ENCODE results near the gene MZT2B.
A peak's percentile ranks its signal among the peaks of the same experiment; 100 is the strongest.
"Not testable (repeated sequence)": the region's sequence is repeated elsewhere in the genome, so short reads cannot be mapped to it uniquely, and the experiment has no call there.

MZT2B gene, protein sequence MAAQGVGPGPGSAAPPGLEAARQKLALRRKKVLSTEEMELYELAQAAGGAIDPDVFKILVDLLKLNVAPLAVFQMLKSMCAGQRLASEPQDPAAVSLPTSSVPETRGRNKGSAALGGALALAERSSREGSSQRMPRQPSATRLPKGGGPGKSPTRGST

DNA sequence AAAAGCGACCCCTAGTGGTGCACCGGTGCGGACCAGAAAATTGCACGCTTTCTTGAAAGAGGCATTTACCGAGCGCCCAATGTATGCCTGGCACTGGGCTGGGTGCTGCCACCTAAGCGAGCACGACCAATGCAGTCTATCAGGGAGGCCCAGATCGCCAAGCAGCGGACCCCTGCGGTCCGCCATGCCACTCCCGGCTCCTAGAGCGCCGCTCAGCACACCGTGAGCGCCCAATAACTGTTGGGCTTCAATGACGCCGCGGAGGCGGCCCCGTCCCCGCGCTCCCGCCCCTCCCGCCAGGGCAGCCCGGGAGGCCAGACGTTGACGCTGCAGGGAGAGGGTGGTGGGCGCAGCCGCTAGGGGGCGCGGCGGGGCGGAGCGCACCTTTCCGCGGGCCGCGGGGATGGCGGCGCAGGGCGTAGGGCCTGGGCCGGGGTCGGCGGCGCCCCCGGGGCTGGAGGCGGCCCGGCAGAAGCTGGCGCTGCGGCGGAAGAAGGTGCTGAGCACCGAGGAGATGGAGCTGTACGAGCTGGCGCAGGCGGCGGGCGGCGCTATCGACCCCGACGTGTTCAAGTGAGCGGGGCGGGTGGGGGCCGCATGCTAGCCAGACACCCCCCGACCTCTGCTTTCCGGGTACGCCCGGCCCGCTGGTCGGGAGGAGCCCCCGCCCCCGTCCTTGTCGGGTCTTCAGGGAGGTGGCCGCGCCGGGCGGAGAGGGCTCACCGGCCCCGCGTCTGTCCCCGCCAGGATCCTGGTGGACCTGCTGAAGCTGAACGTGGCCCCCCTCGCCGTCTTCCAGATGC lies at the start of gene MZT2B:
Gene MZT2B (plus strand): TSS at position 383 of the 803 bp plus-strand sequence. CDS start 21 bp downstream, at position 404.
- DNase-seq (ENCODE audit: low read depth in 2 of 2, low spot score in 1 of 2), result peak; percentile 66 to 77

DNA sequence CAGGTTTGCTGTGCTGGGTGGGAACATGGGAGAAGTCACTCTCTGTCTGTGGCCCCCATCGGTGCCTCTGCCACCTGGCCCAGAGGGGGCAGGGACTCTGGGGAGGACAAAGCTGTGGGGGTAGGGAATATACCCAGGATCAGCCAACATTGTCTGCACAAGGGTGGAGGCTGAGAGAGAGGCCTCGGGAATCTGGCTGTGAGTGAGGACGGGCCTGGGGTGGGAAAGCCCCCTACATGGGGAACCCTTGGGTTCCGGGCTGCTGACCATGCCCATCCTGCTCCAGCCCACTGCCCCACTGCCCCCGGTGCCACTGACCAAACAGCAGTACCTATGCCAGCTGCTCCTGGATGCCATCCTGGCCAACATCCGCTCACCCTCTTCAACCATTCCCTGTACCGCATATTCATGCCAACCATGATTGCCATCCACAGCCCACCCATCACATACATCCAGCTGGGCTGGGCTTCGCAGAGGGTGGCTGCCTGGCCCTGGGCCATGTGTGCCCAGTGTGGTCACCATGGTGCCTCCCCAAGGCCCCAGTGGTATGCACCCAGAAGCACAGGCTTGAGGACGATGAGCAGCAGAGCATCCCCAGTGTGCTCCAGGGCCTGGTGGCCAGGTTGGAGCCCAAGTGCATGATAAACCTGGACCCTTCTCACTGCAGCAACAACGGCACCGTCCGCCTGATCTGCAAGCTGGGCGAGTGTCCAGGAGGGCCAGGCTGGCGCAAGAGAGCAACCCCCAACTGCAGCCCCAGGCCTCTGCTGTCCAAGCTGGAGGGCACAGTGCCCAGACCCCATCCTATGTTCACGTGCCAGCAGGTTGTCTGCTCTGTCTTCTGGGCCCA lies 46.1 kb upstream of the MZT2B start:
- no peak for DNase-seq (ENCODE audit: low read depth in 2 of 2, low spot score in 1 of 2)

DNA sequence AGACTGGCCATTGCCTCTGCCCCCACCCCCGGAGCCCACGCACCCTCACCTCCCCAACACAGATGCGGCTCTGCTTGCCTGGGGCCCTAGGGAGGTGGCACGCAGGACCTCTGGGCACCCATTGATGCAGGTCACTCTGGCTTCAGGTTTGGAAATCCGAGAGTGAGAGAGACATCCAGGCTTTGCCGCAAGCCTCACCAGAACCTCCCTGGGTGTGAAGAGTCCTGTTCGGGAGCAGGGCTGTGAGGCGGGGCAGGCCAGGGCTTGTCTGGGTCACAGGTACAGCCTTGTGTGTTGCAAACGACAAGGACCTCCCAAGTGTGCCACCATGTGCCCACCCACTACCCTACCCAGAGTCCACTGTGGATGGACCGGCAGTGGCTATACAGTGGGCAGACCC lies 45.5 kb upstream of the MZT2B start:
- not testable (repeated sequence) for DNase-seq (ENCODE audit: low read depth in 2 of 2, low spot score in 1 of 2)

DNA sequence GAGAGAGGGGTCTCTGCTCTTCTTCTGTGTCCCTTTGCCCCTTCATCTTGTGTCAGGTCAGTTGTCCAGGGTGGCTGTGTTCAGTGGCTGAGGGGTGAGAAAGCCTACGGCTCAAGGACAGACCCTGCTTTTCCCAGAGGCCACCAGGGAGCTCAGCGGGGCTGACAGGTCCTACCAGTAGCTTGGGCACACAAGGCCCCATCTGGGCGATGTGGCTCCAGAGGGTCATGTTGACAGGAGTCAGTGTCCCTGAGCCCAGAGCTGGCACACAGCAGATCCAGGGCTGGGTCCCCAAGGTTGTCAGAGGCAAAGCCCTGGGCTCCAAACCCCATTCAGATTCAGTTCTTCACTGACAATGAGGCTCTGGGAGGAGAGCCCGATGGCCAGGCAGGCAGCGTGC lies 44.9 kb upstream of the MZT2B start:
- not testable (repeated sequence) for DNase-seq (ENCODE audit: low read depth in 2 of 2, low spot score in 1 of 2)

DNA sequence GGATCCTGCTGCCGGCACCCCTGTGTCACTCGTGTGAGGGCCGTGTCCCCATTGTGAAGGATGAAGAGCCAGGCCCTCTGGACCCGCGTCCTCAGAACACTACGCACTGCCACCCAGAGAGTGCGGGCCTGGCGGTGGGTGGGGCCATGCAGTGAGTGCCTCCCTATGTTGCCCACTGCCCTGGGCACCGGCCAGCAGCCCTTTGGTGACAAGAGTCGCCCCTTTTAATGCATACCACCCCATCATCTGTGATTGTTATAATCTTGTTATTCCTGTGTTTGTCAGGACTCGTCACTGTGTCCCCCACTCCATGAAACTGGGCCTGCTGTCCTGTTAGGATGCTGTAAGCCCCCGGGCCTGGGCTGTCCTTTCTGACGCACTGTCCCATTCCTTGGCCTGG lies 43.7 kb upstream of the MZT2B start:
- DNase-seq (ENCODE audit: low read depth in 2 of 2, low spot score in 1 of 2), result not testable (repeated sequence)

DNA sequence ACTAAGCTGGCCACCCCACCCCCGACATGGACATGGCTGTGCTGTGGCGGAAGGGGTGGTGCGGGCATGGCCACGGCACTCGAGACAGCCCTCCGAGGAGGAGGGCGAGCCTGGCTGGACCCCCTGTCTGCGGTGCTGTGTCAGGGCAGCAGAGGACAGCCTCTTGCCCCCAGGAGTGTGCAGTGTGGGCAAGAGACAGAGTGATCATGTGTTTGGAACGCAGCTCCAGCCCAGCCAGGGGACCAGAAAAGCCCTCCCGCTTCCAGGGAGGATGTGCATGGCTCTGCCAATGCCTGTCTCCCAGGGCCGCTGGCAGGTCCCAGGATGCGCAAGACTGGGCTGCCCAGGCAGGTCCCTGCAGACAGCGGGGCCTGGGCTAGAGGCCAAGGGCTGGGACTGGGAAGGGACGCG lies 43.2 kb upstream of the MZT2B start:
- not testable (repeated sequence) for DNase-seq (ENCODE audit: low read depth in 2 of 2, low spot score in 1 of 2)

DNA sequence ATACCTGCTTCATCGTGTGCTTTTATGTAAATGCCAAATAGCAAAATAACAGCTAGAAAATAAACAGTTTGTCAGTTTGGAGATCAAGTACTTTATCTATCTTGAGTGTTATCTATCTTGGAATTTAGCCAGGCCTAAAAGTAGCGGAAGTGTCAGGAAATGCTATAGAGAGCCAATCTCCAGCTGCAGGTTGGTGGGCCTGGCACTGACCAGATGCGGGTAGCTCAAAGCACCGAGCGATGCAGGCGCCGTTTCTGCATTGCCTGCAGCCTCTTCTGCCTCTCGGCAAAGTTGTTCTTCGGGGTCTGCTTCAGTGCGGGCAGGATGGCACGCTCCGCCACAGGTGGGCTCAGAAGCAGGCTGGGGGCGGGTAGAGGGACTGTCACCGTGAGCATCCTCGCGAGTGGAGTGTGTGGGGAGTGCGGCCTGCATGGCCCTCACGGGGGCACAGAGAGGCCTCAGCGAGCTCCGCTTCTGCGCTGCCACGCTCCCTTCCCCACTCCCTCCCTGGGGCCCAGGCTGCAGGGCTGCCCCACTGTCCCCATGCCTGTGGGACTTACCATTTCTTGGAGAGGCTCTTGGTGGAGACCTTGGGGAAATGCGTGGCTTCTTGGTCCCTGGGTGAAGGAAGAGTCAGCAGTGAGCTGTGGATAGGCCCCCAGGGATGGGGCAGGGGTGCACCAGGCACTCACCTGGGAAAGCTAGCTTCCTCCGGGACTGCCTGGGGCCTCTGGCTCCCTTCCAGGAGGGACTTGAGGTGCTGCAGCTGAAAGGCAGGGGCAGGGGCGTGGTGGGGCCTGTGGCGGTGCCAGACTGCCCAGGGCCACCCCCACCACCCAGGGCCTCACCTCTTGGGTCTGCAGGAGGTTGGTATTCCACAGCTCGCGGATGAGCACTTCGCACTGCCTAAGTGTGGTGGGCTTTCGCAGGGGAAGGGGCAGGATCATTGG lies 42.5 kb upstream of the MZT2B start:
- not testable (repeated sequence) for DNase-seq (ENCODE audit: low read depth in 2 of 2, low spot score in 1 of 2)

DNA sequence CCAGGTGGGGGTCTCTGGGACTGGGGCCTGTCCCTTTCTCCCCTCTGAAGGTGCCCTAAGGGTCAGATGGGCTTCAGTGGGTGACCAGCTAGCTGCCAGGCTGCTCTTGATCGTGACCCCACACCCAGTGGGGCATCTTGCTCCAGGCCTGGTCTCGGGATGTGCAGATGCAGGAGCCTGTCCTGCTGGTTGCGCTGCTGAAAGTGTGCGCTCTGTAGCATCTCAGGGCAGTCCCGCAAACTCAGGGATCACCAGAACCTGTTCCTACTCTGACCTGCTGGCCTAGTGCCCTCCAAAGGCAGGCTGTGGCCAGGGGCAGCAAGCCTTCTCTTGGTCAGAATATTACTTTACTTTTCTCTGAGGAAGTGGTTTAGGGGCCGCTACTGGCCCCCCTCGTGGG lies 41.5 kb upstream of the MZT2B start:
- not testable (repeated sequence) for DNase-seq (ENCODE audit: low read depth in 2 of 2, low spot score in 1 of 2)

DNA sequence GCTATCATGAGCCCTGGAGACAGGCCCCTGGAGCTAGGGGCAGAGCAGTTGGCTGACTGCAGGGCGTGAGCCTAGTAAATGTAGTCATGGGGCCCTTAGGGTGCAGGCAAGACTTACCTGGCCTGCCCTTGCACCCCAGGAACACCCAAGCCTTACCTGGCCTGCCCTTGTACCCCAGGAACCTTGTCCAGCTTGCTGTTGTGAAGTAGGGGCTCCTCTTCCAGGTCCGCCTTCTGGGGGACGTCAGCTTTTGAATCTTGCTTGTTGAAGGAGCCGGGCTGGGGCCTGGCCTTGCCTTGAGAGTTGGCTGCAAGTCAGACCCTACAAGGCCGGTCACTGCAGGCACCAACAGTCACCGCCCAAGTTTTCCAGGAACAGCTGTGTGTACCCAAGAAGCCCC lies 41.1 kb upstream of the MZT2B start:
- not testable (repeated sequence) for DNase-seq (ENCODE audit: low read depth in 2 of 2, low spot score in 1 of 2)

DNA sequence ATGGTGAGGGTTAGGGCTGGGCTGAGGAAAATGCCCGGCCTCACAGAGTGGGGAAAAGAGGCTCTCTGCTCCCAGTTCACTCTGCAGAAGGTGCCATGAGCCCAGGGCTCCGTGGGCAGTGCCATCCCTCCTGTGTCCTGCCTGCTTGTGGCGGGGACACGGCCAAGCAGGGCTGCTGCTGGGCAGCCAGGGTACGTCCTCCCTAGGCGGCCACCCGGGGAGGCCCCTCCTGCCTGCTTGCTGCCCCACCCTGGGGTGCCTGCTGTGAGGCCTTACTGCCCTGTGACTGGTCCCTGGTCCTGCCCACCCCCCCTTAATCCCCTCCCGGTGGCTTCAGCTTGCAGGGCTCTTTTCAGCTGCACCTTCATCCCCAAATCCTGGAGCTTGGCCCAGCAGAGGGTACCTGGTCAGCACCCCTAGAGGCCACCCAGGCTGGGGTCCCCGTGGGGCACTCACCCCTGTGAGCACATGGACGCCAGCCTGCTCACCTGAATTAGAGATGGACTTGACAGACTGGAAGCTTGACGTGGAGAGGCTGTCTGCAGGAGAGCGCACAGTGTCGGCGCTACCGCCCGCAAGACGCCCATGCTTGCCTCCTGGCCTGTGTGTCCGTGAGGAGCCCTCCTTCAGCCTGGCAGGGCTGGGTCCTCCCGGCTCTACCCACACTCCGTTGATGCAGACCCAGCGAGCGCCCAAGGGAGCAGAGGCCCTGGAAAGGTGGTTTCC lies 40.3 kb upstream of the MZT2B start:
- DNase-seq (ENCODE audit: low read depth in 2 of 2, low spot score in 1 of 2), result not testable (repeated sequence)

DNA sequence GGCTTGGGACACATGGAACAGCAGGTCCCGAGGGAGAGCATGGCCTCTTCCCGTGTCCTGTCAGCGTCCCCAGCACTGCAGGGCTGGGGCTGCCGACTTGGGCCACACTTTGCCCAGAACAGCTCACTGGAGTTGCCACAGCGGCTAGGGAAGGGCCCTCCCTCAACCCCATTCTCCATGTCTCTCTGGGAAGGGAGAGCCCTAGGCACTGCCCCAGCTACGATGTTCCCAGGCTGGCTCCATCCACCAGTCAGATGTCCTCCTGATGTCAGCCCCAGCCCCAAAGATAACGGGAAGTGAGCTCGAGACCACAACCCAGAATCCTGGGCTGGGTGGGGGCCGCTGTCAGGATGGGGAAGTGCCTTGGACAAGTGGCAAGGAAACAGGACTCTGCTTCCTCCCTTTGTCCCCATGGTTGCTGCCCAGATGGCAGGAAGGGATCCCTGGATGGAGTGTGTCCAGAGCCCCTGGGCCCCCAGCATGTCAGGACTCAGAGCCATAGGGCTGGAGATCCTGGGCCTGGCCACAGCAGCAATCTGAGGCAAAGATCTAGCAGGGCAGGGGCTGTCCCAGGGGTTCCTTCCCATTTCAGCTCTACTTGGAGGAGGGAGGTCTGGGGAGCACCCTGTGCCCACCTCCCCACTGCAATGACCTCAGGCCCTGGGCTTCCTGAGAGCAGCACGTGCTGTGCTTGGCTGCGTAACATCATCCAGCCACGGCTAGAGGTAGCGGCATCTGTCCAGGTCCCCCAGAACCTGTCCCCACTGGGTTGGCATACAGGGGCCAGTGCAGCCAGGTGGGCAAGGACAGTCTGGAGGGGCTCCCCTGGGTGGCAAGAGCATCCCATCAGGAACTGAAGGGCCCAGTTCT lies 39.4 kb upstream of the MZT2B start:
- DNase-seq (ENCODE audit: low read depth in 2 of 2, low spot score in 1 of 2), result not testable (repeated sequence)

DNA sequence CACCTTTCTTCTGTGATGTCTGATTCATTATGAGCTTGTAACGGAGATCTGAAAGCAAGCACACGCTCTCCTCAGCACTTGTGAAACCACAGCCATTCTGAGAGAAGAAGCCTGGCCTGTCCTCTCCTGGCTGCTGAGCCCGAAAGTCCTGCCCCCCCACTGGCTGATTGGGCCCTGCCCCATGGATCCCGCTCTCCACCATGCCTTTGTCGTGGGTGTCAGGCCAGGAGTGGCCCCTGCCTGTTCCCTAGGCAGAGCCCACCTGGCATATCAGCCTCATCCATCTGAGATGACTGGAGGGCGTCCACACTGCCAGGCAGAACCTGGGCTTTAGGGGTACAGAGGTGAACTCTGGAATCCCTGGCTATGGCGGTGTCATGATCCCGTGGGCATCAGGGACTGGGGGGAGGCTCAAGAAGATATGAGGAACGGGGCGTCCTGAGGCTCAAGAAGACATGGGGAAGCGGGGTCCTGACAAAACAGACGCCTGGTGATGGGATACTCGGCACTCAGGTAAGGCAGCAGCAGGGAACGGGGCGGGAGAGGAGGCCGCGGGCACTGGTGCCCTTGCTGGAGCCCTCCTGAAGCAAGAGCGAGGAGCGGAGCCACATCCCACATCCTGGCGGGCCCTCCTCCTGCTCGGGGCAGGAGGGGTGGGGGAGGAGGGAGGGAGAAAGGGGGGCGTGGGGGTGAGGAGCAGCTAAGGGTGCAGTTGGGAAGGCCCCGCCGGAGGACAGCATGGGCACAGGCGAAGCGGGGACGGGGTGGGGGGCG lies 38.6 kb upstream of the MZT2B start:
- not testable (repeated sequence) for DNase-seq (ENCODE audit: low read depth in 2 of 2, low spot score in 1 of 2)

DNA sequence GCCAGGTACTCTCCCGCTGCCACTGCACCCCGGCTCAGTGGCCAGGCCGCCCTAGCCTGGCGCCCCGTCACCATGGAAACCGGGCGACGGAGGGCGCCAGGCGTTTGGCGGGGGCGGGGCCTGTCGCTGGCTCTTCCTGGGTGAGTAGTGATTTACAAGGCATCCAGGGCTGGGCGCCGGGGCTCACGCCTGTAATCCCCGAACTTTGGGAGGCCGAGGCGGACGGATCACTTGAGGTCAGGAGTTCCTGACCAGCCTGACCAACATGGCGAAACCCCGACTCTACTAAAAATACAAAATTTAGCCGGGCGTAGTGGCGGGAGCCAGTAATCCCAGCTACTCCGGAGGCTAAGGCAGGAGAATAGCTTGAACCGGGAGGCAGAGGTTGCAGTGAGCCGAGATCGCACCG lies 37.1 kb upstream of the MZT2B start, which contains the start of gene CCDC74B:
Gene CCDC74B (minus strand): TSS at position 107 of the 409 bp plus-strand sequence. CDS start 116 bp downstream, outside the sequence.
- peak in 1 of 2 donors; percentile 19 for DNase-seq (ENCODE audit: low read depth in 2 of 2, low spot score in 1 of 2)

DNA sequence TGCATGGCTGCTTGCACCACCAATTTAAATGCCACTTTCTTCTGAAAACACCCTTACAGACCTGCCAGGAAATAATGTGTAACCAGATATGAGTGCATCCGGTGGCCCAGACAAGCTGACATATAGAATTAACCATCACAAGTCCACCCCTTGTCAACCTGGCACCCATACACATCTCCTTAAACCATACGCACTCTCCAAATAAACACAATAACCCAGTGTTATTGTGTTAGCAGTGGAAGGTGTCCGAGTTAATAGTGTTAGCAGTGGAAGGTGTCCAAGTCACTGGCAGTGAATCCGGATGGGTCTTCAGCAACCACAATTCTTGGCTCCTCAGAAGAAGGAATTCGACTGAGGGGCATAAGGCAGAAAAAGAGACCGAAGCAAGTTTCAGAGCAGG lies 33.5 kb upstream of the MZT2B start:
- not testable (repeated sequence) for DNase-seq (ENCODE audit: low read depth in 2 of 2, low spot score in 1 of 2)

DNA sequence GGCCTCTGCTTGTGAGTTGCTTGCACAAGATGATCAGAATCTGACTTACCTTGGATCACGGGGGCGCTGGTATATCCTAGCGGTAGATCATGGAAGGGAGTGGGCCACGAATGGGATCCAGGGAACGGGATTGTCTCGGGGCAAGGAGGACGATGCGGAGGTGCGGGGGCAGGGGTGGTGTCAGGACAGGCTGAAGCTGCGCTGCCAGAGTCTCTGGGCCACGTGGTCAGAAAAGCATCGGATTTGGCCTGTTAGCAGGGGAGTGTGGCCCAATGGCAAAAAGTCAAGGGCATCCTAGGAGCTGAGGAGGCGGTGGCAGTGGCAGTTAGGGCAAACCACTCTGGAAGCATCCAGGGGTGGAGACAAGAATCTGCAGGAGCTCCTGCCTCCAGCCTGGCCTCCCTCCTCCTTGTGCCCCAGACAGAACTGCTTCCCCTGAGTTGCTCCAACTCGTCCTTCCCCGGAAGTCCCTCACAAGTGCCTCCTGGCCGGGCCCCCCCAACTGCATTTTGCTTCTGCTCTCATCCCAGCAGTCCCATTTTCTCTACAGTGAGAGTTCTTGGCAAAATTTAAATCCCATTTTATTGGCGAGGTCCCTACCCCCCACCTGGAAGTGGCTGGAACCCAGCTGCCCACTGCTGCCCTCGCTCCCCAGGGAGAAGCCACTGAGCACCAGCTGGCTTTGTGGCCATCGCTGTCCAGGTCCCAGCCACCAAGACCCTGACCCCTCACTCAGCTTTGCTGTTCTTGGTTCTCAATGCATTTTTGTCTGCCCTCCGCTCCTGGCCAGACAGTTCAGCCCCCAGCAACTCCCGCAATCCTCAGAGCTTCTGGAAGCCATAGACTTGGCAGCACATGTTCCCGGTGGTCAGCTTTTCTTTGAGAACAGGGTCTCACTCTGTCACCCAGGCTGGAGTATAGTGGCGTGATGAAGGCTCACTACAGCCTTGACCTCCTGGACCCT lies 31.6 kb upstream of the MZT2B start:
- DNase-seq (ENCODE audit: low read depth in 2 of 2, low spot score in 1 of 2), result no peak

DNA sequence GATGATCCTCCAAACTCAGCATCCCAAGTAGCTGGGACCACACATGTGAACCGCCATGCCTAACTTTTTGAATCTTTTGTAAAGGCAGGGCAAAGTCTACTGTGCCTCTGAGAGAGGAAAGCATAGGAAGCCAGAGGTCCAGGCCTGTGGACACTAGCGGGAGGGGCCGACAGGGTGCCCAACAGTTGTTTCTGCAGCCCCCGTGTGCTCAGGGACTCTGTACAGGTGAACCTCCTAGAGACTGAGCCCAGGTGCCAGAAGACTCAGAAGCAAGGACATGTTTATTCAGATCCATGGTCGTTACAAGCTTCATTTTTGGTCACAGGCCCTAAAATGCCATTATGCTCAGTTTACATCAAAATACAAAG lies 30.9 kb upstream of the MZT2B start:
- not testable (repeated sequence) for DNase-seq (ENCODE audit: low read depth in 2 of 2, low spot score in 1 of 2)

All from stimulated activated CD8-positive, alpha-beta memory T cell treated with anti-CD3 and anti-CD28 coated beads, Interleukin-4, amount 100 ng/mL, for 1 hour (primary cell).